ENCODE measurements around the gene DAPK2. TPM values are rescaled to one million over a fixed set of nuclear protein-coding genes. Genes with fewer than 3 reads are reported as not detected.

The DAPK2 gene
- total RNA-seq, 1 experiment from 2014 or later, result 2.3 TPM

GRCh38 chr15:63889831-63890230 is 156.5 kb downstream of the DAPK2 start:
- H3K36me3 Mint-ChIP-seq, result no peaks in the 10 kb centered on the region
- POLR2A ChIA-PET, result no interaction called here

More at GRCh38 chr15:63889831-63890230, 156.5 kb downstream of the DAPK2 start:
- TF ChIP-seq JAZF1 (CRISPR knock-in tag; IDR thresholded peaks at IDR 0.05) (no peak), JUN (CRISPR knock-in tag; IDR thresholded peaks at IDR 0.05) (no peak), MAX (CRISPR knock-in tag; IDR thresholded peaks at IDR 0.05) (no peak), ZNF532 (CRISPR knock-in tag; IDR thresholded peaks at IDR 0.05; ENCODE audit: borderline replicate concordance) (no peak), ZMAT4 (CRISPR knock-in tag; IDR thresholded peaks at IDR 0.05) (no peak), SMAD3 (CRISPR knock-in tag; IDR thresholded peaks at IDR 0.05; ENCODE audit: borderline replicate concordance) (no peak), TCF7 (CRISPR knock-in tag; IDR thresholded peaks at IDR 0.05; ENCODE audit: low read depth) (no peak), NR2C2 (CRISPR knock-in tag; IDR thresholded peaks at IDR 0.05) (no peak), NFYB (CRISPR knock-in tag; conservative IDR thresholded peaks at IDR 0.05; ENCODE audit: low read depth) (no peak), AFF4 (CRISPR knock-in tag; IDR thresholded peaks at IDR 0.05; ENCODE audit: borderline replicate concordance) (no peak), ZNF232 (CRISPR knock-in tag; IDR thresholded peaks at IDR 0.05) (no peak), AR (CRISPR knock-in tag; IDR thresholded peaks at IDR 0.05) (no peak)
- DNase-seq (ENCODE audit: low spot score) (no peak), ATAC-seq (no peak)
- Mint-ChIP-seq H3K4me3 (no peak overlapping the region), H3K27me3 (ENCODE audit: low read depth) (no peaks in the 10 kb centered on the region), H3K9me3 (no peaks in the 10 kb centered on the region), H3K27ac (no peak overlapping the region), H3K4me1 (no peaks in the 10 kb centered on the region)
- CTCF ChIA-PET, result interaction anchor here (0.8 to 1.2 kb wide), 3 partner anchors 55 to 280 kb away, joined by 4 to 10 read pairs (median 5); no protein-coding TSS in a partner anchor

Measured in WTC11 (cell line).